ENCODE data around the gene PRKCA.
"Not testable (repeated sequence)": the region's sequence is repeated elsewhere in the genome, so short reads cannot be mapped to it uniquely, and the experiment has no call there.

PRKCA gene

DNA sequence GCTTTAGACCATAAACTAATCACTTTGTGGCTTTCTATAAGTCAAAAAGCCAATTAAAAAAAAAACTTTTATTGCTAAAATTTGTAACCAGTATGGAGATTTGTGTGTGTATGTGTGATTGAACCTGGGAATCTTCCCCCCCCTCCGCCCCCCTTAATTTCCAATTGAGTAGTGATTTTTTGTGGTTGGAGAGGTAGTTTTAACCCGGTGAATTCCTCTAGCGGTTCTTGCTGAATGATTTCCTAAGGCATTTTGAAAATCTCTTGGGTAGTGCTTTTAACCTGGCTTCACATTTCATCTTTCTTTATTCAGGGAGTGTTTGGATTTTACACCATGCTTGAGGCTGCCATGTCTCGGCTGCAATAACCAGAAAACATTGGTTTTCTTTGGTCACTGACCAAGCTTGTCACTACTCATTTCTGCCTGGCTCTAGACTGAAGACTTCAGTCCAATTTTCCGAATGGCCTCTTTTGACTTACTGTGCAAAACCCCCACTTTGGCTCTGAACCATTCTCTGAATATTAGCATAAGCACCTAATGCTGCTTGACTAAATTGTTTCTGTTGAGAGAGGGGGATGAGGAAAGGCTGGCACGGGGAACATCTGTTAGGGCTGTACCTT, 35.6 kb downstream of the PRKCA start:
- Histone ChIP-seq H3K4me3 (no peak overlapping the region), H3K27ac (no peak overlapping the region)
- no peak for TF ChIP-seq CTCF (IDR thresholded peaks at IDR 0.05)
- DNase-seq (ENCODE audit: low spot score): no peak

DNA sequence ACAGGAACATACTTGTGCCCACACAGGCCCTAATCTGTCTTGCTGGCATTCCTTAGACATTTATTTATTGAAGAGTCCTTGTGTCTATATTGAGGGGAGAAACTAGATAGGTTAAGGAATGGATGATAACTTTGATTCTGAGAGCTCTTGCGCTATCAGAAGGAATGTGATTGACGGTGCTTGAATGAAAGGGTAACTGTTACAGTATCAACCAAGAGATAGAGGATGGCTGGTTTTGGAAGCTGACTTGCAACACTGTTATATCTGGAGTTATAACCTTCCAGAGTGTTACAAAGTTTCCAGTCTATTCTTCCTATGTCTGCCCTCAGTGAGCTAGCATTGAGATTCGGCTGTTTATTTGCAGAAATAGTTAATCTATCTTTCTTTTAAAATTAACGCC, 36.5 kb downstream of the PRKCA start:
- H3K27ac ChIP-seq: no peak overlapping the region
- no peak overlapping the region for H3K4me3 ChIP-seq
- no peak for TF ChIP-seq CTCF (IDR thresholded peaks at IDR 0.05)
- DNase-seq (ENCODE audit: low spot score): no peak

DNA sequence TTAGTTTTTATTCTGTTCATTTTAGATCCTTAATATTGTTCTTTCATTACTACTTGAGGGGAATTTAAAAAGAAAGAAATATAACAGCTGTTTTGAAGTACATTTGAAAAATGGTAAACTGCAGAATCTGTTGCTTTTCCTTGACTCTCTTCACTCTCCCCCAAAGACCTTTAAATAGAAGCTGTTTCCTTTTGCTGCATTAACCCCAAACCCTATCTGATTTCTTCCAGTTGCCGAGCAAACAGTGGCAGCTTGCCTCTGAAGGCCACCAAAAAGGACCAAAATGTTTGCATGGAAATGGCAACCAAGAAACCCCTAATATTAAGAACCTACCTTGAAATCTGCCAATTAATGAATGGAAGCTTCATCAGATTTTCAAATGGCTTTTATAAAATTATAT, 37.1 kb downstream of the PRKCA start:
- Histone ChIP-seq H3K4me3 (no peak overlapping the region), H3K27ac (no peak overlapping the region)
- TF ChIP-seq CTCF (IDR thresholded peaks at IDR 0.05): no peak
- DNase-seq (ENCODE audit: low spot score): no peak

- no peak overlapping the region for H3K27ac ChIP-seq
- no peak overlapping the region for H3K4me3 ChIP-seq
- DNase-seq (ENCODE audit: low spot score): no peak
- no peak for TF ChIP-seq CTCF (IDR thresholded peaks at IDR 0.05)
Observed at GRCh38 chr17:66340720-66341119, 38.3 kb downstream of the PRKCA start.

GRCh38 chr17:66341462-66341861, 39.0 kb downstream of the PRKCA start:
- H3K4me3 ChIP-seq: no peak overlapping the region
- no peak for TF ChIP-seq CTCF (IDR thresholded peaks at IDR 0.05)
- no peak overlapping the region for H3K27ac ChIP-seq
- no peak for DNase-seq (ENCODE audit: low spot score)

DNA sequence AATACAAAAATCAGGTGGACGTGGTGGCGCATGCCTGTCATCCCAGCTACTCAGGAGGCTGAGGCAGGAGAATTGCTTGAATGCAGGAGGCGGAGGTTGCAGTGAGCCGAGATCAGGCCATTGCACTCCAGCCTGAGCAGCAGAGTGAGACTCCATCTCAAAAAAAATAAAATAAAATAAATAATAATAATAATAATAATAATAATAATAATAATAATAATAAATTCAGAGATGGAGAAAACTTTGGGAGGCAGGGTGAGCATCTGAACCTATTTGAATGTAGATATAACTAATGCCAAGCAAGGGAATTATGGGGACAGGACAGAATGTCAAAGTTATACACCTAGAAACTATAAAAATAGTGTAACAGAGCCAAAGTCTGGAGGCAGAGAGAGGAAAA, 39.9 kb downstream of the PRKCA start:
- H3K27ac ChIP-seq; H3K4me3 ChIP-seq; DNase-seq (ENCODE audit: low spot score): not testable (repeated sequence)

DNA sequence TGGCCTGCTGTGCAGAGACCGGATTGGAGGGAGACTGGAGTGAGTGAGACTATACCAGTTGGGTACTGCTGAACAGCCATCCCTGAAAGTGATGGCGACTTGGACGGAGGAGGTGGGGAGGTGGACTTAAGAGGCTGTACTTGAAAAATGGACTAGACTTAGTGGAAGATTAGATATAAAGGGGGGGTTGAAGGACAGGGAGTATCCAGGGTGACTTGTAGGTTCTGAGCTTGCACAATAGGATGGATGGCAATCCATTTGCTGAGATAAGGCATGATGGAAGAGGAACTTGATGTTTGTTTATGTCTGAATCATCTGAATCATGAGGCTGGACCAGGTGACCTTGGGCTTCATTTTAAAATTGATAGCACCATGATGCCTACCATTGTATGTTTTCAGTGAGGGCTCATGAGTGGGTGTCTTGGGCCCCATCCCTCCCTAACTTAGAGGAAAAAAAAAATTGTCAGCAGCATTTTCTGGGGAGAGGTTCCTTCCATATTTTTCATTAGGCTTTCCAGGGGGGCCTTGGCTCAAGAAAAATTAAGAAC, 41.2 kb downstream of the PRKCA start:
- TF ChIP-seq CTCF (IDR thresholded peaks at IDR 0.05): no peak
- Histone ChIP-seq H3K4me3 (no peak overlapping the region), H3K27ac (no peak overlapping the region)
- DNase-seq (ENCODE audit: low spot score): no peak
